H9 (cell line): ENCODE results near the gene EFCAB3. TPM values are rescaled to one million over a fixed set of nuclear protein-coding genes. Genes with fewer than 3 reads are reported as not detected.
"Not testable (repeated sequence)": the region's sequence is repeated elsewhere in the genome, so short reads cannot be mapped to it uniquely, and the experiment has no call there.

Experiments
- DNase-seq: peaks from one replicate; pipeline ENCODE4 v3.0.0-alpha.2; 2017
- H2AFZ ChIP-seq: one replicate; pipeline ENCODE4 v1.6.1; 2013; ENCODE audit warnings: mild to moderate bottlenecking, low read length, control low read depth, moderate library complexity
- H2AK5ac ChIP-seq: 2 replicates; pipeline ENCODE4 v1.6.1; 2013; ENCODE audit warnings: low read length, control low read depth, mixed read lengths; ENCODE audit not compliant: insufficient read length
- H2BK120ac ChIP-seq: one replicate; pipeline ENCODE4 v1.6.1; 2013; ENCODE audit warnings: low read depth, mild to moderate bottlenecking, low read length, control low read depth, inconsistent platforms; ENCODE audit not compliant: poor library complexity, severe bottlenecking
- H2BK12ac ChIP-seq: 2 replicates; pipeline ENCODE4 v1.6.1; 2013; ENCODE audit warnings: low read length, control low read depth, mixed read lengths, low read depth; ENCODE audit not compliant: insufficient read length
- H2BK15ac ChIP-seq: 2 replicates; pipeline ENCODE4 v1.6.1; 2013; ENCODE audit warnings: low read depth, low read length, control low read depth
- H2BK20ac ChIP-seq: one replicate; pipeline ENCODE4 v1.6.1; 2013; ENCODE audit warnings: low read depth, mild to moderate bottlenecking, low read length, control low read depth, inconsistent platforms; ENCODE audit not compliant: poor library complexity, severe bottlenecking
- H2BK5ac ChIP-seq: 2 replicates; pipeline ENCODE4 v1.6.1; 2013; ENCODE audit warnings: low read length, control low read depth, mixed read lengths; ENCODE audit not compliant: insufficient read length
- H3K14ac ChIP-seq: 2 replicates; pipeline ENCODE4 v1.6.1; 2013; ENCODE audit warnings: low read length, control low read depth; ENCODE audit not compliant: insufficient read depth
- H3K18ac ChIP-seq: 2 replicates; pipeline ENCODE4 v1.6.1; 2013; ENCODE audit warnings: low read depth, mild to moderate bottlenecking, mixed read lengths, low read length, control low read depth; ENCODE audit not compliant: insufficient read length
- H3K23ac ChIP-seq: 2 replicates; pipeline ENCODE4 v1.6.1; 2013; ENCODE audit warnings: low read length, control low read depth, mixed read lengths, low read depth; ENCODE audit not compliant: insufficient read length
- H3K23me2 ChIP-seq: 2 replicates; pipeline ENCODE4 v1.6.1; 2013; ENCODE audit warnings: low read depth, mild to moderate bottlenecking, mixed read lengths, low read length, control low read depth; ENCODE audit not compliant: insufficient read length, poor library complexity, severe bottlenecking
- H3K27ac ChIP-seq: 2 replicates; pipeline ENCODE4 v1.5.1; 2013; ENCODE audit warnings: low read length, control low read depth, mixed read lengths, low read depth; ENCODE audit not compliant: insufficient read length
- H3K27me3 ChIP-seq: 2 replicates; pipeline ENCODE4 v1.6.1; 2013; ENCODE audit warnings: low read length, control low read depth, inconsistent platforms; ENCODE audit not compliant: insufficient read depth
- H3K4ac ChIP-seq: 2 replicates; pipeline ENCODE4 v1.6.1; 2013; ENCODE audit warnings: low read depth, mild to moderate bottlenecking, control low read depth, inconsistent platforms, low read length, moderate library complexity
- H3K4me1 ChIP-seq: 2 replicates; pipeline ENCODE4 v1.6.1; 2013; ENCODE audit warnings: low read length, control low read depth, inconsistent platforms; ENCODE audit not compliant: insufficient read depth
- H3K4me2 ChIP-seq: 2 replicates; pipeline ENCODE4 v1.6.1; 2013; ENCODE audit warnings: low read length, control low read depth, mixed read lengths; ENCODE audit not compliant: insufficient read length, insufficient read depth
- H3K56ac ChIP-seq: 2 replicates; pipeline ENCODE4 v1.6.1; 2013; ENCODE audit warnings: low read depth, mild to moderate bottlenecking, mixed read lengths, low read length, control low read depth; ENCODE audit not compliant: insufficient read length
- H3K79me1 ChIP-seq: 2 replicates; pipeline ENCODE4 v1.6.1; 2013; ENCODE audit warnings: low read depth, mild to moderate bottlenecking, moderate library complexity, low read length, control low read depth, inconsistent platforms; ENCODE audit not compliant: insufficient read depth, poor library complexity, severe bottlenecking
- H3K79me2 ChIP-seq: 2 replicates; pipeline ENCODE4 v1.6.1; 2013; ENCODE audit warnings: low read length, control low read depth, inconsistent platforms; ENCODE audit not compliant: insufficient read depth
- H3K9ac ChIP-seq: 2 replicates; pipeline ENCODE4 v1.6.1; 2013; ENCODE audit warnings: low read length, control low read depth, mixed read lengths; ENCODE audit not compliant: insufficient read length; ENCODE audit errors: extremely low read depth
- H3K9me3 ChIP-seq: one replicate; pipeline ENCODE4 v1.6.1; 2013; ENCODE audit warnings: low read depth, low read length, inconsistent platforms; ENCODE audit not compliant: control insufficient read depth
- H3T11ph ChIP-seq: one replicate; pipeline ENCODE4 v1.6.1; 2013; ENCODE audit warnings: mild to moderate bottlenecking, low read length, control low read depth, inconsistent platforms
- H4K20me1 ChIP-seq: one replicate; pipeline ENCODE4 v1.6.1; 2013; ENCODE audit not compliant: control insufficient read depth, insufficient read length, insufficient read depth
- H4K5ac ChIP-seq: 2 replicates; pipeline ENCODE4 v1.6.1; 2013; ENCODE audit warnings: low read depth, mild to moderate bottlenecking, mixed read lengths, low read length, control low read depth; ENCODE audit not compliant: insufficient read length
- H4K8ac ChIP-seq: replicated peaks from 2 replicates; pipeline ENCODE4 v1.6.1; 2013; ENCODE audit warnings: low read length, control low read depth, mixed read lengths, low read depth; ENCODE audit not compliant: insufficient read length
- H4K91ac ChIP-seq: 2 replicates; pipeline ENCODE4 v1.6.1; 2013; ENCODE audit warnings: low read depth, mild to moderate bottlenecking, moderate library complexity, mixed read lengths, low read length, control low read depth; ENCODE audit not compliant: insufficient read length
- H3K27ac Mint-ChIP-seq, 3 experiments: 2 replicates in 2 of 3; 3 replicates in 1 of 3; pipeline ENCODE4 v1.8.0; 2020 to 2021; ENCODE audit warnings: mixed read lengths in 3 of 3, mild to moderate bottlenecking in 1 of 3, moderate library complexity in 1 of 3
- H3K27me3 Mint-ChIP-seq: 2 replicates; pipeline ENCODE4 v1.8.0; 2021; ENCODE audit warnings: low read depth, mild to moderate bottlenecking, moderate library complexity, mixed read lengths
- H3K36me3 Mint-ChIP-seq, 3 experiments: 2 replicates in 2 of 3; 3 replicates in 1 of 3; pipeline ENCODE4 v1.8.0; 2020 to 2021; ENCODE audit warnings: low read depth in 3 of 3, mixed read lengths in 3 of 3; ENCODE audit not compliant: insufficient read depth in 1 of 3
- H3K4me1 Mint-ChIP-seq, 2 experiments: 2 replicates each; pipeline ENCODE4 v1.8.0; 2020; ENCODE audit warnings: mixed read lengths in 2 of 2
- H3K4me3 Mint-ChIP-seq, 2 experiments: 2 replicates in 1 of 2; 3 replicates in 1 of 2; pipeline ENCODE4 v1.8.0; 2020 to 2021; ENCODE audit warnings: mild to moderate bottlenecking in 2 of 2, mixed read lengths in 2 of 2, moderate library complexity in 1 of 2
- H3K9me3 Mint-ChIP-seq, 2 experiments: 2 replicates in 1 of 2; 3 replicates in 1 of 2; pipeline ENCODE4 v1.8.0; 2020; ENCODE audit warnings: mild to moderate bottlenecking in 2 of 2, mixed read lengths in 2 of 2, moderate library complexity in 1 of 2
- CTCF ChIP-seq: fragments of 200-600 bp; sonication (generic); conservative IDR thresholded peaks from 3 replicates; pipeline ENCODE4 v1.8.0; 2021; ENCODE audit warnings: antibody characterized with exemption, mild to moderate bottlenecking
- WGBS: extraction: QIAGEN DNeasy Blood & Tissue Kit; methylation state at CpG from one replicate; pipeline ENCODE4 v1.1.7; 2013; ENCODE audit warnings: missing lambda C conversion rate, low lambda C conversion rate, mixed read lengths; ENCODE audit not compliant: insufficient read length; ENCODE audit errors: extremely low coverage; 5-methylcytosine and 5-hydroxymethylcytosine counted together
- total RNA-seq: library from RNA; stranded (reverse); gene quantifications from 2 replicates; pipeline ENCODE4 v1.2.1, GENCODE V29; 2021

The EFCAB3 gene
- total RNA-seq, 1 experiment from 2014 or later = not detected

GRCh38 chr17:62456016-62456415, 75.7 kb downstream of the EFCAB3 start:
- H3K4me2 ChIP-seq = no peak overlapping the region
- no peak overlapping the region for H3K27ac Mint-ChIP-seq
- WGBS = no CpG with 5 or more reads among the region's 7 CpGs
- no peaks in the 10 kb centered on the region for H4K20me1 ChIP-seq
- no peaks in the 10 kb centered on the region; a peak in 1 of 5 replicates for H3K9me3 Mint-ChIP-seq
- TF ChIP-seq CTCF = no peak
- H3K23me2 ChIP-seq = no peaks in the 10 kb centered on the region
- no peak overlapping the region for H3K4me3 Mint-ChIP-seq
- H3K9ac ChIP-seq = no peak overlapping the region
- no peak overlapping the region for H3K56ac ChIP-seq
- H4K5ac ChIP-seq = no peak overlapping the region
- no peaks in the 10 kb centered on the region for H3K4me1 Mint-ChIP-seq
- no peaks in the 10 kb centered on the region for H3K79me2 ChIP-seq
- no peak overlapping the region for H3K18ac ChIP-seq
- H3K4me1 ChIP-seq = no peaks in the 10 kb centered on the region
- H2BK5ac ChIP-seq = no peak overlapping the region
- H3K27me3 ChIP-seq = no peaks in the 10 kb centered on the region
- DNase-seq = no peak
- H2BK12ac ChIP-seq = no peak overlapping the region
- H2AFZ ChIP-seq = no peak overlapping the region
- H3K9me3 ChIP-seq = no peaks in the 10 kb centered on the region
- no peak overlapping the region for H2AK5ac ChIP-seq
- H4K91ac ChIP-seq = no peak overlapping the region
- no peak overlapping the region for H3K27ac ChIP-seq
- peaks cover 0 to 4% (median 2%) of the 10 kb centered on the region in 3 experiments; a peak in 2 of 7 replicates for H3K36me3 Mint-ChIP-seq
- no peak overlapping the region for H2BK120ac ChIP-seq
- no peak overlapping the region for H4K8ac ChIP-seq
- H3T11ph ChIP-seq = no peak overlapping the region
- no peak overlapping the region for H2BK20ac ChIP-seq
- no peak overlapping the region for H3K4ac ChIP-seq
- no peak overlapping the region for H3K14ac ChIP-seq
- H3K79me1 ChIP-seq = no peaks in the 10 kb centered on the region
- no peak overlapping the region for H2BK15ac ChIP-seq
- H3K23ac ChIP-seq = no peak overlapping the region
- H3K27me3 Mint-ChIP-seq = no peaks in the 10 kb centered on the region

- H3K9me3 ChIP-seq, H3K36me3 Mint-ChIP-seq, H3K79me2 ChIP-seq, H3K23ac ChIP-seq, H4K20me1 ChIP-seq, H2BK120ac ChIP-seq, H4K8ac ChIP-seq, H3K18ac ChIP-seq, H3K14ac ChIP-seq, H3K27me3 Mint-ChIP-seq, H4K5ac ChIP-seq, H3K27me3 ChIP-seq, H3K4ac ChIP-seq, H3K27ac Mint-ChIP-seq, H3K4me2 ChIP-seq, H3K23me2 ChIP-seq, H2BK12ac ChIP-seq, H3K9ac ChIP-seq, H4K91ac ChIP-seq, H3T11ph ChIP-seq, H3K27ac ChIP-seq, H2BK5ac ChIP-seq, H2AK5ac ChIP-seq, H3K56ac ChIP-seq, DNase-seq, H2AFZ ChIP-seq, H3K79me1 ChIP-seq, H2BK15ac ChIP-seq, H3K9me3 Mint-ChIP-seq, H2BK20ac ChIP-seq, H3K4me1 ChIP-seq, H3K4me3 Mint-ChIP-seq: not testable (repeated sequence)
- WGBS = no CpG with 5 or more reads among the region's 10 CpGs
- H3K4me1 Mint-ChIP-seq = peaks cover 7 to 12% of the 10 kb centered on the region in 2 experiments
Measured at GRCh38 chr17:62458483-62458882, 78.1 kb downstream of the EFCAB3 start.
